Lung (tissue), 12 donors: ENCODE measurements around the gene WDR43. TPM values are rescaled to one million over a fixed set of nuclear protein-coding genes. Genes with fewer than 3 reads are reported as not detected.
A peak's percentile ranks its signal among the peaks of the same experiment; 100 is the strongest.
"Not testable (repeated sequence)": the region's sequence is repeated elsewhere in the genome, so short reads cannot be mapped to it uniquely, and the experiment has no call there.

ENCODE experiments used
- ATAC-seq: fragments of 200-7000 bp; cut with Tn5 transposase; one replicate; pipeline ENCODE4 v1.9.1; 2020; ENCODE audit warnings: moderate number of reproducible peaks; ENCODE audit not compliant: insufficient read depth, low FRiP score
- DNase-seq, 3 donors: peaks; one replicate each; pipeline ENCODE4 v3.0.0-alpha.2; 2013 to 2017
- H3K27ac ChIP-seq, 2 donors: one replicate each; pipeline ENCODE4 v1.5.1; 2013; ENCODE audit warnings: mild to moderate bottlenecking in 2 of 2, moderate library complexity in 2 of 2, control low read depth in 1 of 2, inconsistent platforms in 1 of 2, low read depth in 1 of 2, low read length in 1 of 2
- H3K27me3 ChIP-seq, 3 donors: one replicate each; pipeline ENCODE4 v1.5.1; 2013; ENCODE audit warnings: low read length in 2 of 3; ENCODE audit not compliant: control insufficient read depth in 3 of 3, insufficient read depth in 3 of 3
- H3K36me3 ChIP-seq, 4 donors: one replicate each; pipeline ENCODE4 v1.5.1; 2013; ENCODE audit warnings: low read length in 4 of 4, mild to moderate bottlenecking in 1 of 4, moderate library complexity in 1 of 4; ENCODE audit not compliant: control insufficient read depth in 4 of 4, insufficient read depth in 4 of 4
- H3K4me1 ChIP-seq, 5 donors: one replicate each; pipeline ENCODE4 v1.5.1; 2013; ENCODE audit warnings: low read length in 5 of 5, mild to moderate bottlenecking in 2 of 5, moderate library complexity in 1 of 5; ENCODE audit not compliant: control insufficient read depth in 5 of 5, insufficient read depth in 5 of 5
- H3K4me3 ChIP-seq: one replicate; pipeline ENCODE4 v1.5.1; 2013; ENCODE audit warnings: mild to moderate bottlenecking, control low read depth, moderate library complexity
- H3K9ac ChIP-seq, 2 donors: one replicate each; pipeline ENCODE4 v1.5.1; 2013; ENCODE audit warnings: low read length in 2 of 2, control low read depth in 1 of 2; ENCODE audit not compliant: insufficient read depth in 1 of 2
- H3K9me3 ChIP-seq, 4 donors: one replicate each; pipeline ENCODE4 v1.5.1; 2013; ENCODE audit warnings: low read length in 3 of 4, mild to moderate bottlenecking in 1 of 4, moderate library complexity in 1 of 4; ENCODE audit not compliant: control insufficient read depth in 4 of 4, insufficient read depth in 3 of 4
- CTCF ChIP-seq: IDR thresholded peaks from 2 replicates; pipeline ENCODE4 v1.5.1; 2012; ENCODE audit warnings: mild to moderate bottlenecking; ENCODE audit errors: control extremely low read depth, extremely low read depth
- WGBS, 2 donors: extraction: QIAGEN DNeasy Blood & Tissue Kit; methylation state at CpG; one replicate each; pipeline ENCODE4 v1.1.7; 2013; 5-methylcytosine and 5-hydroxymethylcytosine counted together
- polyA plus RNA-seq, 2 donors: library from polyadenylated mRNA; stranded (reverse); fragments of 200-250 nt; gene quantifications; one replicate each; pipeline ENCODE4 v1.2.1, GENCODE V29; 2013
- total RNA-seq, 2 donors: library from RNA; depleted of rRNA in 1 of 2; stranded (reverse); fragments of >200 nt in 1 of 2; gene quantifications; one replicate each; pipeline ENCODE4 v1.2.1, GENCODE V29; 2014 to 2021
- donor health status: control.
- donor health status: control.
- donor health status: Bipolar disorder and iron deficiency.
- donor health status: healthy.
- donor health status: DM: yes; HTN: yes; CAD: no.

The WDR43 gene
- total and polyA plus RNA-seq, 4 donors = 8.2 to 40.2 (median 28.1) TPM

- H3K9ac ChIP-seq = no peak overlapping the region
- 44 to 74% methylated on average over 1 of the region's 1 CpG for WGBS, 2 donors
- no peaks in the 10 kb centered on the region for H3K27me3 ChIP-seq
- no peak overlapping the region for H3K4me3 ChIP-seq
- H3K4me1 ChIP-seq = no peaks in the 10 kb centered on the region
- DNase-seq = no peak
- no peak overlapping the region for H3K27ac ChIP-seq
- no peaks in the 10 kb centered on the region for H3K9me3 ChIP-seq
- no peaks in the 10 kb centered on the region for H3K36me3 ChIP-seq
- ATAC-seq = no peak
- no peak for TF ChIP-seq CTCF
Measured at GRCh38 chr2:28975671-28976070, 81.2 kb downstream of the WDR43 start.

DNA sequence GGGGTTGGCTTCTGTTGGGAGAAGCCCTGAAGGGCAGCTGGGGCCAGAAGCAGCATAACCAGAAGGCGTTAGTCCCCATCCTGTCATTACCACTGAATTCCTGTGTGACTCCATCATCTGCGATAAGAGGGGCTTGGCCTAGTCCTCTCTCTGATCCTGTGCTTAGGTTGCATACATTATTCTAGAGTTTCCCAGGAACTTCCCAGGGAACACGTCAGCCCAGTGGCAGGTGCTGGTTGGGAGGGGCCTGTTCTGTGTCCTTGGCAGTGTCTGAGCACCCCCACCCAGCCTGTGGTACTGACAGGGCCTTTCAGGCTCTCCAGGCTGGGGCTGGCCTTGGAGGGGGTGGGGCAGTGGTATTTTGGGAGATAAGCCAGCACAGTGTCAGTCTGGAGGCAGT, 82.1 kb downstream of the WDR43 start:
- ATAC-seq (peak; percentile 54), DNase-seq (no peak)
- Histone ChIP-seq H3K27me3 (no peaks in the 10 kb centered on the region), H3K36me3 (no peaks in the 10 kb centered on the region), H3K9me3 (no peaks in the 10 kb centered on the region), H3K4me1 (peaks cover 0 to 9% (median 0%) of the 10 kb centered on the region in 5 donors), H3K4me3 (no peak overlapping the region), H3K9ac (no peak overlapping the region), H3K27ac (no peak overlapping the region)
- WGBS, 2 donors = 69 to 74% methylated on average over 3 of the region's 3 CpGs
- no peak for TF ChIP-seq CTCF

GRCh38 chr2:28977176-28977875, 82.9 kb downstream of the WDR43 start:
- Histone ChIP-seq H3K9me3 (no peaks in the 10 kb centered on the region), H3K4me3 (no peak overlapping the region), H3K4me1 (peaks cover 0 to 10% (median 0%) of the 10 kb centered on the region in 5 donors), H3K9ac (no peak overlapping the region), H3K27ac (no peak overlapping the region), H3K27me3 (no peaks in the 10 kb centered on the region), H3K36me3 (no peaks in the 10 kb centered on the region)
- ATAC-seq (no peak), DNase-seq (no peak)
- WGBS, 2 donors = 82 to 85% methylated on average over 10 of the region's 10 CpGs
- no peak for TF ChIP-seq CTCF

DNA sequence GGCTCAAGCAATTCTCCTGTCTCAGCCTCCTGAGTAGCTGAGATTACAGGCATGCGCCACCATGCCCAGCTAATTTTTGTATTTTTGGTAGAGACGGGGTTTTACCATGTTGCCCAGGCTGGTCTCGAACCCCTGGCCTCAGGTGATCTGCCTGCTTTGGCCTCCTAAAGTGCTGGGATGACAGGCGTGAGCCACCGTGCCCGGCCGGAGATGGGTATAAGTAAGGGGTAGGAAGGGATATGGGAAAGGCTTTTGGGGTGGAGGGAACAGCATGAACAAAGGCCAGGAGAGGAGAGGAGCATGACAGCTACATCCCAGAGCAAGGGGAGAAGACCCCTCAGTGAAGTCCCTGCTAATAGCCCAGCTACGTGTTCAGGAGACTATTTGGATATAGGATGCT, 83.5 kb downstream of the WDR43 start:
- not testable (repeated sequence) for H3K27ac ChIP-seq, ATAC-seq, H3K4me3 ChIP-seq, DNase-seq, H3K9ac ChIP-seq, H3K27me3 ChIP-seq, H3K36me3 ChIP-seq, H3K9me3 ChIP-seq
- H3K4me1 ChIP-seq = peaks cover 0 to 10% (median 0%) of the 10 kb centered on the region in 5 donors
- WGBS, 2 donors = 92 to 97% methylated on average over 8 of the region's 8 CpGs
